ENCODE results near the gene EDEM3. TPM values are rescaled to one million over a fixed set of nuclear protein-coding genes. Genes with fewer than 3 reads are reported as not detected.

EDEM3 gene
- total RNA-seq, 1 experiment from 2014 or later = 14.5 TPM

DNA sequence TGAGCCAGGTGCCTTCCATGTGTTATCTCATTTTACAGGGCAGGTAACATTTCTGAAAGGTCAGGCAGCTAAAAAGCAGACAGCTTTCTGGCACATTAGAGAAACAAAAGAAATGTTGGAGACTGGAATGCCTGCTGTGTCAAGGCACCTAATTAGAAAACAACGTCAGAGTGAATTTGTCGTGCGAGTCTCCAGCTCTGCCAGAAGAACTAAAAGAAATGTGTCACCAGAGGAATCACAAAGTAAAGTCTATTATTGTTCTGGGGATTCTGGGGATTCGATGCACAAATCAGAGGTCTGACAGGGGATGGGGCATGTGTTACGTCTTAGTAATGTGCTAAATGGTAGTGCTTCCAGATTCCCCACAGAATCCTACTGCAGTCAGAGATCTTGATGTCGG, 89.3 kb downstream of the EDEM3 start:
- Histone ChIP-seq H3K36me3 (ENCODE audit: low read depth) (no peaks in the 10 kb centered on the region), H3K27me3 (ENCODE audit: insufficient read depth, low read depth) (no peaks in the 10 kb centered on the region), H2AFZ (no peak overlapping the region), H3K79me2 (ENCODE audit: low read depth) (no peaks in the 10 kb centered on the region), H3F3A (ENCODE audit: insufficient read depth, low read depth) (no peaks in the 10 kb centered on the region), H3K4me2 (no peak overlapping the region), H3K9me3 (ENCODE audit: insufficient read depth, low read depth) (no peaks in the 10 kb centered on the region), H3K27ac (no peak overlapping the region), H4K20me1 (ENCODE audit: insufficient read depth) (no peaks in the 10 kb centered on the region), H3K4me3 (no peak overlapping the region), H3K4me1 (replicated peaks; ENCODE audit: insufficient read depth) (no peaks in the 10 kb centered on the region), H3K9me2 (ENCODE audit: insufficient read depth) (no peaks in the 10 kb centered on the region)
- ChIA-PET CTCF (no interaction called here), POLR2A (ENCODE audit: unreplicated experiment) (no interaction called here)
- intact Hi-C loops (cut with micrococcal nuclease; ENCODE audit: unreplicated experiment) = loop anchor here (10.0 kb wide), 1 partner anchor 101 kb away; no protein-coding TSS in a partner anchor
- TF ChIP-seq EZH2 (IDR thresholded peaks at IDR 0.05; ENCODE audit: low read depth) = no peak
- TF ChIP-seq, protein P1, sequence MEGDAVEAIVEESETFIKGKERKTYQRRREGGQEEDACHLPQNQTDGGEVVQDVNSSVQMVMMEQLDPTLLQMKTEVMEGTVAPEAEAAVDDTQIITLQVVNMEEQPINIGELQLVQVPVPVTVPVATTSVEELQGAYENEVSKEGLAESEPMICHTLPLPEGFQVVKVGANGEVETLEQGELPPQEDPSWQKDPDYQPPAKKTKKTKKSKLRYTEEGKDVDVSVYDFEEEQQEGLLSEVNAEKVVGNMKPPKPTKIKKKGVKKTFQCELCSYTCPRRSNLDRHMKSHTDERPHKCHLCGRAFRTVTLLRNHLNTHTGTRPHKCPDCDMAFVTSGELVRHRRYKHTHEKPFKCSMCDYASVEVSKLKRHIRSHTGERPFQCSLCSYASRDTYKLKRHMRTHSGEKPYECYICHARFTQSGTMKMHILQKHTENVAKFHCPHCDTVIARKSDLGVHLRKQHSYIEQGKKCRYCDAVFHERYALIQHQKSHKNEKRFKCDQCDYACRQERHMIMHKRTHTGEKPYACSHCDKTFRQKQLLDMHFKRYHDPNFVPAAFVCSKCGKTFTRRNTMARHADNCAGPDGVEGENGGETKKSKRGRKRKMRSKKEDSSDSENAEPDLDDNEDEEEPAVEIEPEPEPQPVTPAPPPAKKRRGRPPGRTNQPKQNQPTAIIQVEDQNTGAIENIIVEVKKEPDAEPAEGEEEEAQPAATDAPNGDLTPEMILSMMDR (conservative IDR thresholded peaks at IDR 0.05) = no peak
- no peak for DNase-seq
- no TSS peak for BruUV-seq (replicated peaks)

DNA sequence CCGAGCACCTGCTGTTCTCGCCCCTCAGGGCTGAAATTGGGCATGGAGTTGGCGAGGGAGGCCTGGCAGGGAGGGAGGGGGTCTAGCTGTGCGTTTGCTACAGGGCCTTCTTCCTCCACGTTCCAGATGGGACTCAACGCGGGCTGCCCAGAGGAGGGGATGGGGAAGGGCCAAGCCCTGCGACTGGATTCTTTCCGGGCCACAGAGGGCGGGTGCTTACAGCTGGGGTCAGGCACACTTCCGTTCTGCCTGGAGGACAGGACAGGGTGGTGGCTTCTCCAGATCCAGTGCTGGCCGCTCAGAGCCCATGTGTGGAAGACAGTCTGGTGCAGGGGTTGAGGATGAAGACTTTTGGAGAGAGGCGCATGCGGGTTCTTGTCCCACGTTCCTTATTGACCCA, 90.0 kb downstream of the EDEM3 start:
- no peaks in the 10 kb centered on the region for H3K27me3 ChIP-seq (ENCODE audit: insufficient read depth, low read depth)
- no peak overlapping the region for H3K4me2 ChIP-seq
- no peaks in the 10 kb centered on the region for H4K20me1 ChIP-seq (ENCODE audit: insufficient read depth)
- DNase-seq = no peak
- no peaks in the 10 kb centered on the region for H3K79me2 ChIP-seq (ENCODE audit: low read depth)
- TF ChIP-seq, protein P1 (conservative IDR thresholded peaks at IDR 0.05) = no peak
- TF ChIP-seq EZH2 (IDR thresholded peaks at IDR 0.05; ENCODE audit: low read depth) = no peak
- no peaks in the 10 kb centered on the region for H3K9me2 ChIP-seq (ENCODE audit: insufficient read depth)
- no peak overlapping the region for H3K27ac ChIP-seq
- intact Hi-C loops (cut with micrococcal nuclease; ENCODE audit: unreplicated experiment) = loop anchor here (1.0 to 10.0 kb wide), 5 partner anchors 100 to 747 kb away; partner anchors contain the start of gene C1orf21
- H3K9me3 ChIP-seq (ENCODE audit: insufficient read depth, low read depth) = no peaks in the 10 kb centered on the region
- H3K4me1 ChIP-seq (replicated peaks; ENCODE audit: insufficient read depth) = no peaks in the 10 kb centered on the region
- no peak overlapping the region for H3K4me3 ChIP-seq
- ChIA-PET POLR2A (ENCODE audit: unreplicated experiment) (no interaction called here), CTCF (interaction anchor here (1.2 to 1.5 kb wide), 3 partner anchors 27 to 613 kb away, joined by 3 to 5 read pairs (median 4); partner anchors contain the start of gene TSEN15)
- H2AFZ ChIP-seq = no peak overlapping the region
- no TSS peak for BruUV-seq (replicated peaks)
- H3K36me3 ChIP-seq (ENCODE audit: low read depth) = no peaks in the 10 kb centered on the region
- no peaks in the 10 kb centered on the region for H3F3A ChIP-seq (ENCODE audit: insufficient read depth, low read depth)

DNA sequence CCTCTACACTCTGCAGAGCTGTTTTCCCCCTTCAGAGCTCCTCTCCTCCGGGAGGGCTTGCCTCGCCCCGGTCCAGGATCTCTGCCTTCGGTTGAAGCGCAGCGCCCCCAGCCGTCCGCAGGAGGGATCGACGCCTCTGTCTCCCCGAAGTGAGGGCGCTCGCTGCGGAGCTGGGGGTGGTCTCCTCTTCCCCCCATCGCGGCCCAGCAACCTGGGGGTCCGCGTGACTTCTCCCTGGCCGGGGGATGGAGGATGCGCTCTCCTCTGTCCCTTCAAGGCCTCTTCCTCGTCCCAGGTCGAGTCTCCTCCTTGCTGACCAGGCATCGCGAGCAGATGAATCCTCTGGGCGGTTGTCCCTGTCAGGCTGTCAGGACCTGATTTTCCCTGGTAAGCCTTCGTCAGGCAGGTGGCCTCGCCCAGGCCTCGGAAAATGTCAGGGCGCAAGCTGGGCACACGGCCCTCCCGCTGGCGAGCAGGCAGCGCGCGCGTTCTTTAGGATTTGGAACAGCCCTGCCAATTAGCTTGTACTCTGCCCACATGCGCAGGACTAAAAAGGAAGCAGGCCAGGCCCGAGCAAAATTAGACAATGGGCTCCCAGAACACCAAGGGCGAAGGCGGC, 90.5 kb downstream of the EDEM3 start:
- Histone ChIP-seq H3K36me3 (ENCODE audit: low read depth) (no peaks in the 10 kb centered on the region), H3K9me3 (ENCODE audit: insufficient read depth, low read depth) (no peaks in the 10 kb centered on the region), H3K4me3 (no peak overlapping the region), H3K4me2 (peak overlapping the region; percentile 61), H3K4me1 (replicated peaks; ENCODE audit: insufficient read depth) (no peaks in the 10 kb centered on the region), H3K79me2 (ENCODE audit: low read depth) (no peaks in the 10 kb centered on the region), H3K27me3 (ENCODE audit: insufficient read depth, low read depth) (no peaks in the 10 kb centered on the region), H3F3A (ENCODE audit: insufficient read depth, low read depth) (no peaks in the 10 kb centered on the region), H2AFZ (peak overlapping the region; percentile 40; the same call in 1 of the 2 replicates), H3K9me2 (ENCODE audit: insufficient read depth) (no peaks in the 10 kb centered on the region), H4K20me1 (ENCODE audit: insufficient read depth) (no peaks in the 10 kb centered on the region), H3K27ac (no peak overlapping the region)
- CTCF ChIA-PET = interaction anchor here (0.6 to 1.5 kb wide), 7 partner anchors 28 to 613 kb away, joined by 3 to 9 read pairs (median 5); partner anchors contain the start of genes C1orf21 and TSEN15
- POLR2A ChIA-PET (ENCODE audit: unreplicated experiment) = interaction anchor here (0.5 kb wide), 1 partner anchor 590 kb away, joined by 4 read pairs; no protein-coding TSS in a partner anchor
- intact Hi-C loops (cut with micrococcal nuclease; ENCODE audit: unreplicated experiment) = loop anchor here (1.0 to 10.0 kb wide), 5 partner anchors 99 to 747 kb away; partner anchors contain the start of gene C1orf21
- no TSS peak for BruUV-seq (replicated peaks)
- peak in 1 of 2 experiments; percentile 49 for DNase-seq
- TF ChIP-seq, protein P1 (conservative IDR thresholded peaks at IDR 0.05) = peak; percentile 80
- no peak for TF ChIP-seq EZH2 (IDR thresholded peaks at IDR 0.05; ENCODE audit: low read depth)
